ENCODE data around the gene CALN1.
"Not testable (repeated sequence)": the region's sequence is repeated elsewhere in the genome, so short reads cannot be mapped to it uniquely, and the experiment has no call there.

Gene CALN1

GRCh38 chr7:71739520-71740173 lies 672.5 kb downstream of the CALN1 start:
- no peak for DNase-seq (ENCODE audit: low spot score)

DNA sequence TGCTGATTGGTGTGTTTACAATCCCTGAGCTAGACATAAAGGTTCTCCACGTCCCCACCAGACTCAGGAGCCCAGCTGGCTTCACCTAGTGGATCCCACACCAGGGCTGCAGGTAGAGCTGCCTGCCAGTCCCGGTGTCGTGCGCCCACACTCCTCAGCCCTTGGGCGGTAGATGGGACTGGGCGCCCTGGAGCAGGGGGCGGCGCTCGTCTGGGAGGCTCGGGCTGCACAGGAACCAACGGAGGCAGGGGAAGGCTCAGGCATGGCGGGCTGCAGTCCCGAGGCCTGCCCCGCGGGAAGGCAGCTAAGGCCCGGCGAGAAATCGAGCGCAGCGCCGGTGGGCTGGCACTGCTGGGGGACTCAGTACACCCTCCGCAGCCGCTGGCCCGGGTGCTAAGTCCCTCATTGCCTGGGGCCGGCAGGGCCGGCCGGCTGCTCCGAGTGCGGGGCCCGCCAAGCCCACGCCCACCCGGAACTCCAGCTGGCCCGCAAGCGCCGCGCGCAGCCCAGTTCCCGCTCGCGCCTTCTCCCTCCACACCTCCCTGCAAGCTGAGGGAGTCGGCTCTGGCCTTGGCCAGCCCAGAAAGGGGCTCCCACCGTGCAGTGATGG lies 674.1 kb downstream of the CALN1 start:
- not testable (repeated sequence) for DNase-seq (ENCODE audit: low spot score)

- peak; percentile 78 for DNase-seq (ENCODE audit: low spot score)
Observed at GRCh38 chr7:71735961-71736556, 676.1 kb downstream of the CALN1 start.

GRCh38 chr7:71733107-71733870 lies 678.8 kb downstream of the CALN1 start:
- peak; percentile 86 for DNase-seq (ENCODE audit: low spot score)

DNA sequence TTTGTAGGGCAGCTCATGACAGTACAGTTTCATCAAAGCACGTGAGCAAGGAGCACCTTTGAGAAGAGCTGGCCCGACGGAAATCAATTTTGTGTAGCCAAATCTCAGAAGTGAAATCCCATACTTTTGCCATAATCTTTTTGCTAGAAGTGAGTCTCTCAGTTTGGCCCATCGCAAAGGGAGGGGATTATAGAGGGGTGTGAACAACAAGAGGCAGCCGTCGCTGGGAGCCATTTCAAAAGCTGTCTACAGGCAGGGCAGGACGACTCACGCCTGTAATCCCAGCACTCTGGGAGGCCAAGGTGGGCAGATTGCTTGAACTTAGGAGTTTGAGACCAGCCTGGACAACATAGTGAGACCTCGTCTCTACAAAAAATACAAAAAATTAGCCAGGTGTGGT lies 680.4 kb downstream of the CALN1 start:
- no peak for DNase-seq (ENCODE audit: low spot score)

Measured in AG08396 (cell line).